Measurements from ENCODE around the gene PNPO.

Gene PNPO

DNA sequence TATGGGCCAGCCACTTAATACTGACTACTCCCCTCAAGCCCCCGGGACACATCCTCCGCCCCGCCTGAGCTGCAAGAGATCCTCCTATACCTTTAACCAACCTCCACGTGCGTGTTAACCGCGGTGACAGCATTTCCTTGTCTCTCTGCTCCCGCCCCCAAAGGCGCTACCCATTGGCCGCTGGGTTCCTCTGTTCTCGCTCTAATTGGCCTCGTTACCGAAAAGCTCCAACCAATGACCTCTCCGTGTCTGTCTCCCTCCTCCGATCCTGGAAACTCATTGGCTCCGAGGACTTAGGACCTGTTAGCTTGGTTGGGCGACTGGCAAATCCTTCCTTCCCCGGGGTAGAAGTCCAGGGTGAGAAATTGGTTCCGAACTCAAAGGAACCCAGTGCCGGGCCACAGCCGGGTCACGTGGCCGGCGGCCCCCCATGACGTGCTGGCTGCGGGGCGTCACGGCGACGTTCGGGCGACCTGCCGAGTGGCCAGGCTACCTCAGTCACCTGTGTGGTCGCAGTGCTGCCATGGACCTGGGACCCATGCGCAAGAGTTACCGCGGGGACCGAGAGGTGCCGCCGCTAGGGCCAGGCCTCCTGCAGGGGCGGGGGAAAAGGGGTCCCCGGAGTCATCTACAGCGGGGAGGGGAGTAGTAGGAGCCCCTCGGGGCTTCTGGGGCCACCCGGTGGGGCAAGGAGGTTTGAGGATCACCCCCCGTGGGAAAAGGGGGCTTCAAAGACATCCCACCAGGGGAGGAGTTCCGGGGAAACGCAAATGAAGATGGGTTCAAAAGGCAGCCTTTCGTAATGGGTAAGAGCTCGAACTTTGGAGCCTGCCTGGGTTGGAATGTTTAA lies at the start of gene PNPO:
TSS of gene PNPO (plus strand) at position 326 of the 850 bp plus-strand sequence. CDS start at position 431, 105 bp downstream.
- DNase-seq (ENCODE audit: low read depth) = peak; percentile 96

DNA sequence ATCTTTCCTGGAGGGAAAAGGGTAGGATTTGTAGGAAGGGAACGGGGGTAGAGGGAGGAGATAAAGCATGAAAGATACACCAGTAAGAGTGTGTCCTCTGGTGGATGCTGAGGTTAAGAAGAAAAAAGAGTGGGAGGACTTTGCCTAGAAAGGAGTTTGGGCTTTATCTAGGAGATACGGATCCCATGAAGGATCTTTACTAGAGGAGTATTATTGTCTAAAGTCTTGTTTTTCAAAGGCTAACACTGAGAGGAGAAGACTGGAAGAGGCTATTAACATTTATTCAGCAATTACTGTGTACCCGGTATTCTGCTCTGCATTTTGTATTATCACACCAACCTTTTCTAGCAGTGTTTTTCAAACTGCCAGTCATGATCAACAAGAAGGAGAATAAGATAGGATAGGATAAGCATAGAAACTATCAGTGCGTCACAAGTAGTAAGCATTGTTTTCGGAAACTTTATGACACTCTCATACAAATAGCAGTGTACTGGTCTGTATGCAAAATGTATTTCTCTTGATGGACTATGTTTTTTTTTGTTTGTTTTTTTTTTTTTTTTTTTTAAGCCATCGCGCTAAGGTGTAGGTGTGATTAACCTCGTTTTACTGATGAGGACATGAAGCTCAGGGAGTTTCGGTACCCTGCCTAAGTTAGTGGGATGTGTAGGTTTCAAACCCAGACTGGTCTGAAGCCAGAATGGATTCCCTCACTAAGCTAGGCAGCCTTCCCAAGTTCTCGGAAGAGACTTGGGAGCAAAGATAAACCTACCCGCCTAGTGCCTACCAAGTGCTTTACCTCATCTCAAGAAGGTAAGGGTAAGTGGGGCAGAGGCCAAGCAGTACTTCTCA lies 46.6 kb upstream of the PNPO start:
- DNase-seq (ENCODE audit: low read depth) = no peak

DNA sequence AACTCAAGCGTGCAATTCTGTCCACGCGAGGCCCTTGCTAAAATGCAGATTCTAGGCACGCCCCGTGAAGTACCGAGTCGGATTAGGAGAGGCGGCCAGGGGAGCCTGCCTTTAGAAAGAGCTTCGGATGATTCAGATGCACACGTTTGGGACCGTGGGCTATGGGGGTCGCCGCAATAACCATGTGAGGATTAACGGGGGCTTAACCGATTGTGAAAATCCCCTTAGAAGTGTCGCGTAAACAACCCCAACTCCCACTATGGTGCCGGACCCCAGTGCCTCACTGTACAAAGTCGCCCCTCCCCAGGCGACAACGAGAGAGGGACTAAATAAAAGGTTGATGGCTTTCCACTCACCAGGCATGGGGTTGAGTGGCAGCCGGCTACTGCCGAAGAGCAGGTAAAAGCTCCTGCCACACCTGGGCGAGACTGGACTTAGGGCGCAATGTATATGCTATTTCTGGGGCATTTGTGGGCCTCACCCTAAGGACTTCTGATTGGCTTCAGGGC lies 46.0 kb upstream of the PNPO start:
- DNase-seq (ENCODE audit: low read depth) = no peak

DNA sequence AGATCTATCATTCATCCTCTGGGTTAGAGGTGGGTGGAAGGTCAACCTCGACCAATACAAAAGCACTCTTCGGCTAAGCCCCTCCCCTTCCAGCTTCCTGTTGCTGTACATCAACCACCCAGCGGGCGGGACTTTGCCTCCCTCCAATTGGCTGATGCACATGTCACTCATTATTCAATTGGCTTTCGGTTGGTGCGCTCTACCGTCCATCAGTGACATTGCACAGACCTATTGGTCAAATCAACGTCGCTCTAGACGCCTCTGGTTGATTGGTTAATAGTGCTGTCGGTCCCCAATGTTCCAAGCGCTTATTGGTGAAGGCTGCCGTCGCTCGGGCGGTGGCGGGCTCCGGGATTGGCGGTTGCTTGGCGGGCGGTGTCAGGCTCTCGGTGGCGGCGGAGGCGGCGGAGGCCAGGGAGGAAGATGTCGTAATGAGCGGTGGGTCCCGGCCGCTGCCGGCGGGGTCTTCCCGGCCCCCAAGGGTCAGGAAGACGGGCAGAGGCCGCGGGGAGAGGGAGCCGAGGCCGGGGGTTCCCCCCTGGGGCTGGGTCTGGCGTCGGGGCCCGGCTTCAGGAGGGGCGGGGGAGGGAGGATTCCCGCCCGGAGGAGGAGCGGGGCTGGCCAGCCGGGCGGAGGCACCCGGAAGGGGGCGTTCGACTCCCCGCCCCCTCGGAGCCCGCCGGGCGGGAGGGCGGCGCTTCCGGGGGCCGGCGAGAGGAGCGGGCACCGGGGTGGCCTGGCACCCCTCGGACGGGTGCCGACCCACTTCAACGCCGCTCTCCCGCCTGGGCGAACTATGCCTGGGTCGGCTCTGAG lies 45.3 kb upstream of the PNPO start, which contains the start of gene SP2:
TSS of gene SP2 (plus strand) at position 381 of the 816 bp plus-strand sequence. CDS start at position 432, 51 bp downstream.
- DNase-seq (ENCODE audit: low read depth) = peak; percentile 100

DNA sequence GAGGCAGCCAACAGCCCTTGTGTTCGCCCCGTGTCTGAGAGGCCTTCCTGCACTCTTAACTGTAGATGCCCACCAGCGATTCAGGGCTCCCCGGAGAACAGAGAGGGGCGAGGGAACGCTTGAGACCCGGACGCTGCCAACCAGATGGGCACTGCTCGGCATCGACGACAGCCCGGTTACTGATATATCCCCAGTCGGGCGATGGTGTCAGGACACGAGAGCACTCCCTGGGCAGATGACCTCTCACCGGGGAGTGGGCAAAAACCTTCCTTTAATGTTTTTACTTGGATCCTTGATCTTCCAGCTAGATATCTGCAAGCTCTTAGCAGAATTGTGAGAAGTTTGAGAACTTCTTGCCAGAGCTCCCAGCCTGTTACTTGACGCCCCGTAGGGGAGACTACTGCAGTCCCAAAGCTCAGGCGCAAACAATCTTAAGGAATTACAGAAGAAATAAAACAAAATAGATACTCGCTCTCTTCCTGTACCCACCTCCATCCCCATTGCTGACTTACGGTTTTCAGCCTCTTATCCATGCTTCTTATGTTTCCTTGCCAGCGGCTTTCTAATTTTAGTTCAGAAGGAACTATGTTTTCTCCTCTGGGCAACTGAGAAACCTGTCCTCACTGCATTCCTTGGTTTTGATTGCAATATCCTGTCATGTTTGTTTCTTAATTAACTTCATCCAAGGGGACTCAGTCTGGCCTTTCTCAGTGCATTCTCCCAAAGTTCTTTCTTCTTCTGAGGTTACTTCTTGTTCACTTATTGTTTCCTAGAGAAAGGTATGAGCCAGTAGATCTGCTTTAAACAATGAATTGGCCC lies 44.5 kb upstream of the PNPO start:
- no peak for DNase-seq (ENCODE audit: low read depth)

DNA sequence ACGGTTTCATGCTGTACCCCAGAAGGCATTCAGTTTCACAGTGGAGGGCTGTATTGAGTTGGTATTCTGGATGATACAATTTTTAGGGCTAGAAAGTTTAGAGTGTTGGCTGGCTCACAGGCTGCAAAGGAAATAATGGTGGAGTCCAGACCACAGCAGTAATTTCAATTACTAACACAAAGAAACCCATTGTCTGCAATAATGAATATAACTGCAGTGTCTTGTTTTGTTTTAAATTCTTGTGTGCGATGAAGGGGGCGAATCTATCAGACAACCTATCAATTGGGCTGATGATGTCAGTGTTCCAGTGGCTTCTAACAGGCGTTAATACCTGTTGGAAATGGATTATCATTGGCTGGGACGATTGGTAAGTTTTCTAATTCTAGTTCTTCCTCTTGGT lies 43.8 kb upstream of the PNPO start:
- no peak for DNase-seq (ENCODE audit: low read depth)

DNA sequence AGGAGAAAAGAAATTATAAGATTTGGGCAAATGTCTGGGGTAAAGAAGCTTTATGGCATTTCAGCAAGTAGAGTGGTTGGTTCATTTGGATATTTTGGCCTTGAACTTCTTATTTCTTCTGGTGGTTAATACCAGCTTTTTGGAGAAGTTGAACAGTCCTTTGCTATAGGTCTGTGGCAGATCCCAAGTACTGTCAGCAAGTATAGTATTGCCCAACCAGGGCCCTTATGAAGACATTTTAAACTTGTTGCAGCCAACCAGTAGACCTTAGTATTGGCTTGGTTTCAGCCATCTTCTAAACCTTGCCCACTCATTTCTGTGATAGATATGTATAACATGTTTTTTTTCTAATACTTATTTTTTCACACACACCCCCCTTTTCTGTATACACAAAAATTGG lies 43.1 kb upstream of the PNPO start:
- DNase-seq (ENCODE audit: low read depth) = no peak

DNA sequence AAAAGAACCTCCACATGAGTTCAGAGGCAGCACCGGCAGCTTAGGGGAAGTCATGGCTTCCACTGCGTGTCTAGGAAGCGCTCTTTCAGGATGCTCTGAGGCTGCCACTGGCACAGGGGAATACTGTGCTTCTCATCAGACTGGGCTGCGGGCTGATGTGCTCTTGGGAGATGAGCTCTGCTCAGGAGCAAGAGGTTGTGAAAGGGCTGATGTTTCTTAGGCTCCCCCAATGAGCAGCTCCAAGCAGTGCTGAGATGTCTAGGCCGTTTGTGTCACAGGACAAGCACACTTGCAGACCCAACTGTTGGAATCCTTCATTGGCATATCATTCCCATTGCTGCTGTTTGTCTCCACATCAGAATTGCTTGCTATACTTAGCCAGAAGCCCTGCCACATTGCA lies 41.7 kb upstream of the PNPO start:
- DNase-seq (ENCODE audit: low read depth) = no peak

DNA sequence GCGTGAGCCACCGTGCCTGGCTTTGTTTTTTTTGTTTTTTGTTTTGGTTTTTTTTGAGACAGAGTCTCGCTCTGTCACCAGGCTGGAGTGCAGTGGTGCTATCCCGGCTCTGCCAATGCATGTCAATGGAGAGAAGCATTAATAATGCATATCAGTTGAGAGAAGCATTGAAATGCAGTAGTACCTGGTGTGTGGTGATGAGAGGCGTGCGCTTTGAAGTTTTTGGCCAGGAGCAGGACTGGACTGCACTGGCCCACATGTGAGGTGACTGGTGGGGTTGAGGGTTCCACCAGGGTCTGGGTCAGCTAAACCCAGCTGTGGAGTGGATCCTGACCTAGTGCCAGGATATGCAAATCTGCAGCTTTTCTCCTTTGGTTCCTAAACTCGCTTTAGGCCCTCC lies 39.9 kb upstream of the PNPO start:
- DNase-seq (ENCODE audit: low read depth) = no peak

DNA sequence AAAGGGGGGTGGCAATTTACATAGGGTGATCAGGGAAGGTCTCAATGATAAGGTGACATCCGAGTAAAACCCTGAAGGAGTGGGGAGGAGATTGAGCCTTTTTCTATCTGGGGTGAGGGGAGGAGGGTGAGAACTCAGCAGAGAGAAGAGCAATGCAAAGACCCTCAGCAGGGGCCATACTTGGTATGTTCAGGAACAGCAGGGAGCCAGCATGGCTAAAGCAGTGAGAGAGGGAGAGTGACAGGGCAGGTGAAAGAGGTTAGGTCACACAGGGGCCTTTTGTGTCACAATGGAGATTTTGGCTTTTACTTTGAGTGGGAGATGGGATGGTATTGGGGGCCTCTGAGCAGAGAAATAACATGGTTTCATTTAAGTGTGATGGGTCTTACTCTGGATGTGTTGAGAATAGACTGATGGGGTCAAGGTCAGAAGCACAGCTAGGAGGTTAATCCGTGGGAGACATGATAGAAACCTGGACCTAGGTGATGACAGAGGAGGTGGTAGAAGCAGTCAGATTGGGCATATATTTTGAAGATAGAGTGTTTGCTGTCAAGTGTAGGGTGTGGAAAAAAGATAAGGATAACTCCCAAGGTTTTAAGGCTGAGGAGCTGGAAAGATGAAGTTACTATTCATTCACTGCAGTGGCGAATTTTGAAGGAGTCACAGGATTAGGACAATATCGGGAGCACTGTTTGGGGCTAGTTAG lies 39.2 kb upstream of the PNPO start:
- no peak for DNase-seq (ENCODE audit: low read depth)

DNA sequence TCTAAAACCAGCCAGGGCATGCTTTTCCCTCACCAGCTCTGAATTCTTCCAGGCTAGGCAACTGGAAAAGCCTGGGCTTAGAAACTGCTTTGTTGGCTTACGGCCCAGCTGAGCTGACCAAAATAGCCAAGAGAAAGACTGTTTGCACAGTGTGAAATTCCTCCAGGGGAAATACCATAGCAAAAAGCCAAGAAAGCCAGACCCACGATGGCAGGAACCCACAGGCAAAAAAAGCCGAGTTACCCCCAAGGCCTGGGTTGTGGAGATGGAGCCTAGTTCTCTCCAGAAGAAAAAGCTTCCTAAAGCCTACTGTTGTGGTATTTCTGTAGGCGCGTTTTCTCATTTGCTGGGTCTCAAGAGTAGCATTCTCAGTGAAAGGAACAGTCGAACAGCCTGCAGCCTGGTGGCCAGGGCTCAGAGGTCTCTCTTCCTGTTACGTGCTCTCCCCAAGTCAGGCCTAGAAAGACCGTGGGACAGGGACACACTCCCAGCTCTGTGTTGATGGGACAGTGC lies 36.1 kb upstream of the PNPO start:
- peak; percentile 37 for DNase-seq (ENCODE audit: low read depth)

DNA sequence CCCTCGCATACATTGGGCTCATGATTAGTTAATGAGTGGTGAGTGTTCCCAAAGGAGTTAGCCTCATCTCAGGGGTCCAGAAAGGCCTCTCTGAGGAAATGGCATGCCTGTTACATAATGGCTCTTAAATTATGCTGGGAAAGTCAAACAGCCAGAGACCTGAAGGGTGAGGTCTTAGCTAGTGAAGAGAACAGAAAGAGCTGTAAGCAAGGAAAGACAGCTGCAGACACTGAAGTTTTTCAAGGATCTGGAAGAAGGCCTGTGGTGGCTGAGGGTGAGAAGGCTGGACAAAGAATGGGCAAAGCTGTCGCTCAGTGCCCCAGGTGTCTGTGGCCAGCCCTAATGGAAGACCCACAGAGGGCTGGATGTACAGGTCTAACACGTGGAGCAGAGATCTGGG lies 34.9 kb upstream of the PNPO start:
- no peak for DNase-seq (ENCODE audit: low read depth)

DNA sequence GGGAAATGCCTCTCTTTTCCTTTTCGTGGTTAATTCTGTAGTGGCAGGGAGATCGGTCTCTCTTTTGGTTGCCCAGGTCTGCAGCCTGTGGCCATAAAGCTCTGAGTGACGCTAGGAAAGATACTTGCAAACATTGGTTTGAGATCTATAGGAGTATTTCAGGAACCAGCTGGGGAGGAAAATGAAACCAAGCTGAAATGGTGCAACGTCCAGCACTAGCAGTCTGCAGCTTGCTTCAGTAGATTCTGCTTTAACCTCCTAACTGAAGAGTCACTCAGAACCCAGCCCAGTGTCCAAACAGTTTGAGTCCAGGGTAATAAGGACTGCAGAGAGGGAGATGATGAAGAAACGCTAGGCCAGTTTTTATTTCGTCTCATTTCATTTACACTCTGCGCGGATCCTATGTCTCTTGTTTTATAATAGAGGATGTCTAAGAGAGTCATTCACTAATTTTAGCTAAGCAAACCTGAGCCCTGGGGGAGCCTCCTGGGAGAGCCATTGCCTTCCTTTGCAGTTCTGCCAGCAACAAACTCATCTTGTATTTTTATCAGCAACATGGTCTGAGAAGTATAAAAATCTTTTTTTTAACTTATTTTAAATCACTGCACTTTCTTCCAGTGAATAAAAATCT lies 33.3 kb upstream of the PNPO start:
- DNase-seq (ENCODE audit: low read depth) = no peak

DNA sequence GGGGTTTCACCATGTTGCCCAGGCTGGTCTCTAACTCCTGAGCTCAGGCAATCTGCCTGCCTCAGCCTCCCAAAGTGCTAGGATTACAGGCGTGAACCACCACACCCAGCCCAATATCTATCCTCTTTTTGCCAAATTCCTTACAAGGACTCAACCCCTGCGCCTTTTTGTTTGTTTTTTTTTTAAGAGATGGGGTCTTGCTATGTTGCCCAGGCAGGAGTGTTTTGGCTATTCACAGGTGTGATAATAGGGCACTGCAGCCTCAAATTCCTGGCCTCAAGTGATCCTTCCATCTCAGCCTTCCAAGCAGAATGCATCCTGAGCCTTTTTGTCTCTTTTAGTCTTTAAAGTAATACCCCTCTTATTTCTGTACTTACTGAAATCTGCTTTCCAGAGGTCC lies 28.3 kb upstream of the PNPO start:
- no peak for DNase-seq (ENCODE audit: low read depth)

DNA sequence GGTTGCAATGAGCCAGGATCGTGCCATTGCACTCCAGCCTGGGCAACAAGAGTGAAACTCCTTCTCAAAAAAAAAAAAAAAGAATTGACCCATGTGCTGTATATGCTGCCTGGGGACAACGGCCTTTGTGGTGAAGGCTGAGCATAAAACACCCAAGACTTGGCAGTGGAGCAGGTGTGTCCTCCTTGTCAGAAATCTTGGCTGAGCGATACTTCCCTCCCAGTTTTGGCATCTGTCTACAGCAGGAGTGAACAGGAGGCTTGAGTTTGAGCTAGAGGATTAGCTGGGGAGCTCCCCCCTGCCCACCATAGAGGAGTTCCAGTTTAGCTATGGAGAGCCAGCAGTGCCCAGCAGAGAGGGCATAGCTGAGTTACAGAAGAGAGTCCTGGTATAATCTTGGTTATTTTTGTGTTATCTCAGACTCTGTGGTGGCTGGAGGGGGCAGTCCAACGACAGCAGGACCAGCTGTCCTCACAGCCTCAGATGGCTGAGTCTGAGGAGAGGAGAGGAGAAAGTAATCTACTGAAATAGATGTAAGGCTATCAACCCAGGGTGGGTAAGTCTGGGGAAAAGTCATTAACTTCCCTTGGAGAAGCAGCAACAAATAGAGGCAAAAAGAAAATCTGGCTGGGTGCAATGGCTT lies 26.9 kb upstream of the PNPO start:
- no peak for DNase-seq (ENCODE audit: low read depth)

DNA sequence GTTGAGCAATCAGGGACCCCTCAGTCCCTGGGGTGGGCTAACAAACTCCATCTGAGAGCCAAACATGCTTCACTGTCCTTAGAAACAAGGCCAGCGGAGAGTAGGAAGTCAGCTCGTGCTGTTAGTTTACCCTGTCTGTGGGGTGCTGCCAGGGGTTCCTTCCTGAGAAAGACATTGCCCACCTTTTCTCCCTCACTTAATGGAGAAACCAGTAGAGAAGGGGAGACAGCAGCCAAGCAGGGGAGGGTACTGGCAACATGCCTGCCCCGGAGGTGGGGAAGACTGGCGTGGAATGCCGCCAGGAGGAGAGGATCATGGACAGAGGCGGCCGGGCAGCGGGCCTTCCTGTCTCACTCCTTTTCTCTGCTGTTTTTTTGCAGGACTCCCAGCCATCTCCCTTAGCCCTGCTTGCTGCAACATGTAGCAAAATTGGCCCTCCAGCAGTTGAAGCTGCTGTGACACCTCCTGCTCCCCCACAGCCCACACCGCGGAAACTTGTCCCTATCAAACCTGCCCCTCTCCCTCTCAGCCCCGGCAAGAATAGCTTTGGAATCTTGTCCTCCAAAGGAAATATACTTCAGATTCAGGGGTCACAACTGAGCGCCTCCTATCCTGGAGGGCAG lies 25.5 kb upstream of the PNPO start:
- no peak for DNase-seq (ENCODE audit: low read depth)

DNA sequence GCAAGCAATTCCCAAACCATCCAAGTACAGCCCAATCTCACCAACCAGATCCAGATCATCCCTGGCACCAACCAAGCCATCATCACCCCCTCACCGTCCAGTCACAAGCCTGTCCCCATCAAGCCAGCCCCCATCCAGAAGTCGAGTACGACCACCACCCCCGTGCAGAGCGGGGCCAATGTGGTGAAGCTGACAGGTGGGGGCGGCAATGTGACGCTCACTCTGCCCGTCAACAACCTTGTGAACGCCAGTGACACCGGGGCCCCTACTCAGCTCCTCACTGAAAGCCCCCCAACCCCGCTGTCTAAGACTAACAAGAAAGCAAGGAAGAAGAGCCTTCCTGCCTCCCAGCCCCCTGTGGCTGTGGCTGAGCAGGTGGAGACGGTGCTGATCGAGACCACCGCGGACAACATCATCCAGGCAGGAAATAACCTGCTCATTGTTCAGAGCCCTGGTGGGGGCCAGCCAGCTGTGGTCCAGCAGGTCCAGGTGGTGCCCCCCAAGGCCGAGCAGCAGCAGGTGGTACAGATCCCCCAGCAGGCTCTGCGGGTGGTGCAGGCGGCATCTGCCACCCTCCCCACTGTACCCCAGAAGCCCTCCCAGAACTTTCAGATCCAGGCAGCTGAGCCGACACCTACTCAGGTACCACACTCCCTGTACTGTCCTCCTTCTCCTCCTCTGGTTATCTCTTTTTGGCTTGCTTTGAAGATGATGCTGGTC lies 24.7 kb upstream of the PNPO start:
- no peak for DNase-seq (ENCODE audit: low read depth)

DNA sequence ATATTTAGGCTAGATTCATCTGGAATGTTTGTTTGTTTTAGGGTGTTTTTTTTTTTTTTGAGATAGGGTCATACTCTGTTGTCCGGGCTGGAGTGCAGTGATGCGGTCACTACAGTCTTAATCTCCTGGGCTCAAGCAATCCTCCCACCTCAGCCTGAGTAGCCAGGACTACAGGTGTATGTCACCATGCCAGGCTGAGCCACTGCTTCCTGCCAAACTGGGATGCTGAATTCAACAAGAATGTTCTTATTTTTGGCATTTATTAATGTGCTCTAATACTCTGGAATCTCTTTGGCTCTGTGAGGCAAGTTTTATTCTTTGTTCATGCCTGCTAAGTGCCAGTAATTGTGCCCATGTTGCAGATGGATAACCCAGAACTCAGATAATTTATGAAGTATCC lies 23.8 kb upstream of the PNPO start:
- DNase-seq (ENCODE audit: low read depth) = no peak
